HepG2 (cell line): ENCODE measurements around the gene PEX14. TPM values are rescaled to one million over a fixed set of nuclear protein-coding genes. Genes with fewer than 3 reads are reported as not detected.
A peak's percentile ranks its signal among the peaks of the same experiment; 100 is the strongest.

Experiments
- ATAD3A ChIP-seq: sonication (generic); formaldehyde crosslinking; IDR thresholded peaks from 2 replicates; pipeline ENCODE4 v1.4.0; 2020; ENCODE audit warnings: missing genetic modification reagents
- BHLHE40 ChIP-seq: IDR thresholded peaks from 2 replicates; pipeline ENCODE4 v1.6.1; 2011; ENCODE audit warnings: low read length, improper control_type of control experiment
- BRCA1 ChIP-seq: sonication (generic); formaldehyde crosslinking; IDR thresholded peaks from 2 replicates; pipeline ENCODE4 v1.4.0; 2020; ENCODE audit warnings: missing genetic modification reagents
- CEBPB ChIP-seq: IDR thresholded peaks from 2 replicates; pipeline ENCODE4 v1.6.1; 2011; ENCODE audit warnings: low read depth, low read length, improper control_type of control experiment, borderline replicate concordance
- CSRNP1 ChIP-seq: sonication (generic); formaldehyde crosslinking; IDR thresholded peaks from 2 replicates; pipeline ENCODE4 v1.8.1; 2023; ENCODE audit warnings: mild to moderate bottlenecking, missing genetic modification reagents
- FIP1L1 ChIP-seq: fragments of 200-400 bp; formaldehyde crosslinking; IDR thresholded peaks from 2 replicates; pipeline ENCODE4 v1.6.1; 2018; ENCODE audit warnings: low read depth, mild to moderate bottlenecking, low read length, moderate library complexity, borderline replicate concordance; ENCODE audit not compliant: insufficient read depth
- GATAD2A ChIP-seq: IDR thresholded peaks from 2 replicates; pipeline ENCODE4 v1.6.1; 2016
- HOXA5 ChIP-seq: sonication (generic); formaldehyde crosslinking; IDR thresholded peaks from 2 replicates; pipeline ENCODE4 v1.4.0; 2020; ENCODE audit warnings: missing genetic modification reagents
- IRF2 ChIP-seq: IDR thresholded peaks from 2 replicates; pipeline ENCODE4 v1.6.1; 2018; ENCODE audit warnings: missing genetic modification reagents, missing compliant biosample characterization
- JUNB ChIP-seq: sonication (generic); formaldehyde crosslinking; IDR thresholded peaks from 2 replicates; pipeline ENCODE4 v1.8.0; 2022; ENCODE audit warnings: missing genetic modification reagents, mild to moderate bottlenecking, borderline replicate concordance
- MATR3 ChIP-seq: sonication (generic); formaldehyde crosslinking; IDR thresholded peaks from 2 replicates; pipeline ENCODE4 v1.4.0; 2020; ENCODE audit warnings: missing genetic modification reagents
- SRF ChIP-seq: IDR thresholded peaks from 2 replicates; pipeline ENCODE4 v1.6.1; 2011; ENCODE audit warnings: mild to moderate bottlenecking, low read depth, low read length, moderate library complexity
- TBX2 ChIP-seq: sonication (generic); formaldehyde crosslinking; IDR thresholded peaks from 2 replicates; pipeline ENCODE4 v1.5.0; 2020; ENCODE audit warnings: missing genetic modification reagents, mild to moderate bottlenecking, borderline replicate concordance
- ZBTB2 ChIP-seq: sonication (generic); formaldehyde crosslinking; IDR thresholded peaks from 2 replicates; pipeline ENCODE4 v1.8.0; 2022; ENCODE audit warnings: low read depth, missing genetic modification reagents
- ZBTB34 ChIP-seq: sonication (generic); formaldehyde crosslinking; IDR thresholded peaks from 2 replicates; pipeline ENCODE4 v1.8.0; 2022; ENCODE audit warnings: mild to moderate bottlenecking, missing genetic modification reagents
- ZNF282 ChIP-seq: fragments of 450-650 bp; IDR thresholded peaks from 2 replicates; pipeline ENCODE4 v1.6.1; 2018; ENCODE audit not compliant: partially characterized antibody
- ZNF589 ChIP-seq: sonication (generic); formaldehyde crosslinking; conservative IDR thresholded peaks from 2 replicates; pipeline ENCODE4 v1.8.0; 2022; ENCODE audit warnings: mild to moderate bottlenecking, moderate library complexity, missing genetic modification reagents
- ZNF782 ChIP-seq: sonication (generic); formaldehyde crosslinking; IDR thresholded peaks from 2 replicates; pipeline ENCODE4 v1.4.0; 2020; ENCODE audit warnings: missing genetic modification reagents, mild to moderate bottlenecking, borderline replicate concordance
- ZNF784 ChIP-seq: sonication (generic); formaldehyde crosslinking; IDR thresholded peaks from 2 replicates; pipeline ENCODE4 v1.5.1; 2020; ENCODE audit warnings: missing genetic modification reagents, mild to moderate bottlenecking, borderline replicate concordance
- ZUFSP ChIP-seq: sonication (generic); formaldehyde crosslinking; IDR thresholded peaks from 2 replicates; pipeline ENCODE4 v1.9.0; 2021; ENCODE audit warnings: missing genetic modification reagents, mild to moderate bottlenecking, borderline replicate concordance
- polyA plus RNA-seq, 8 experiments: library from polyadenylated mRNA; depleted of rRNA in 3 of 8; stranded (reverse) in 7 of 8; unstranded in 1 of 8; fragments of >200 nt; fragmentation: Illumina TruSeq in 4 of 8; extraction: Trizol in 4 of 8; gene quantifications; 2 replicates each; pipeline versions ENCODE4 v1.2.1 to v1.2.3, GENCODE V29; 2011 to 2016; ENCODE audit warnings: low read depth in 4 of 8, missing spikeins in 1 of 8, mixed read lengths in 1 of 8; ENCODE audit not compliant: insufficient read depth in 1 of 8
- total RNA-seq, 5 experiments: library from RNA; depleted of rRNA; stranded (reverse); fragments of >200 nt; fragmentation: Illumina TruSeq; extraction: Trizol; gene quantifications; 2 replicates each; pipeline ENCODE4 v1.2.3, GENCODE V29; 2016; ENCODE audit warnings: low read depth in 1 of 5

Gene PEX14
- total and polyA plus RNA-seq, 2 of the 13 experiments (the other 11 are each of a cell fraction or from before 2014, with no cell fraction given): 6.5 to 9.9 TPM

GRCh38 chr1:10474613-10475507 lies at the start of gene PEX14 (continued):
- TF ChIP-seq CEBPB (no peak), JUNB (CRISPR knock-in tag) (no peak), CSRNP1 (peak; percentile 41; the same call in 1 of the 2 replicates), BRCA1 (CRISPR knock-in tag) (0 out of 2 replicates have a peak, but pooled peaks have one; percentile 41), BHLHE40 (peak; percentile 41; the same call in 1 of the 2 replicates), ATAD3A (CRISPR knock-in tag) (no peak), ZUFSP (CRISPR knock-in tag) (no peak), GATAD2A (CRISPR knock-in tag) (peak; percentile 48), SRF (peak; percentile 96), ZNF784 (CRISPR knock-in tag) (no peak), ZBTB34 (CRISPR knock-in tag) (peak; percentile 23; the same call in 1 of the 2 replicates), ZBTB2 (no peak), MATR3 (CRISPR knock-in tag) (no peak), FIP1L1 (no peak), TBX2 (CRISPR knock-in tag) (no peak; the same call in 1 of the 2 replicates), ZNF282 (no peak), IRF2 (CRISPR knock-in tag) (peak; percentile 84), HOXA5 (CRISPR knock-in tag) (peak; percentile 92), ZNF589 (0 out of 2 replicates have a peak, but pooled peaks have one; percentile 76), ZNF782 (no peak)
